ENCODE results near the gene SPEG.
A peak's percentile ranks its signal among the peaks of the same experiment; 100 is the strongest.

SPEG gene

DNA sequence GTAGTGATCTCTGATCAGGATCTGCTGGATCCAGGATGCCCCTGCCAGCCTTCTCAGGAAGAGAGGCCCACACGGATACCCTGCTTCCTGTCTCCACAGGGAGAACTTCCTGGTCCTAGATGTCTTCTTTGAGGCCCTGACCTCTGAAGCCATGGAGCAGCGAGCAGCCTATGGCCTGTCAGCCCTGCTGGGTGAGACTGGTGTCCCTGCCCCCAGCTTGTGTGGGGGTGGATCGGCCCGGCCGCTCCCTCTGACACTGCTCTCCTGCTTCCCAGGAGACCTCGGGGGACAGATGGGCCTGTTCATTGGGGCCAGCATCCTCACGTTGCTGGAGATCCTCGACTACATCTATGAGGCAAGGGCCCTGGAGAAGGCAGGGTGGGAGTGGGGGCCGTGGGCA lies 102.3 kb downstream of the SPEG start:
- FAIRE-seq: no peak

DNA sequence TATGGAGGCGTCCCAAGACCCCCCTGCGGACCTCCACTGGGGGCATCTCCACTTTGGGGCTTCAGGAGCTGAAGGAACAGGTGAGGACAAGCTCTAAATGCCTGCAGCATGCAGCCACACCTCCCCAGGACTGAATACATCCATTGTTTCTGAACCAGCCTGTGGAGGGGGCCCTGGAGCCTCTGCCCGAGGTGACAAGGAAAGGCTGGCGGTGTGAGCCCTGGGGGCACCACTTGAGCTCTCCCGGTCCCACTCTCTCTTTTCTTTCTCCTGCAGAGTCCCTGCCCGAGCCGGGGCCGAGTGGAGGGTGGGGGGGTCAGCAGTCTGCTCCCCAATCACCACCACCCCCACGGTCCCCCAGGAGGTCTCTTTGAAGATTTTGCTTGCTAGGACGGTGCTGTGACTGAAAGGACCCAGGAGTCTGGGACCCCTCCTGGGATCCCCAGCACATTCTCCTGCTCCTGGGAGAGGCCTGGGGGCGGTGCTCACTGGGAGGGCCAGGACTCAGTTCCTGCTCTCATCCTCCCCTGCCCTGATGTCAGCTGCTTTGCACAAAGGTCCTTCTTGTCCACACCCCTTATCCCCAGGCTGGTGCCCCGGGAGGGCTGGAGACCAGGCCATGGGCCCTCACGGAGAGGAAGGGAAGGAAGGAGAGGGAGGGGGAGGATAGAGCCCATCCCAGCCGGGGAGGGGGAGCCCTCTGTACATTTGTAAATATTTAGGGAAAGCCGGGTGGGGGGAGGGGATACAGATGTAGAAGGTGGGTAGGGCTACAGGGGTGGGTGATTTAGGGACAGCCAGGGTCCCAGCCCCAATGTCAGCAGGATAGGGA lies 103.2 kb downstream of the SPEG start:
- FAIRE-seq: no peak

- FAIRE-seq: no peak
Observed at GRCh38 chr2:219538504-219538951, 103.9 kb downstream of the SPEG start.

- no peak for FAIRE-seq
Observed at GRCh38 chr2:219538956-219539788, 104.5 kb downstream of the SPEG start.

DNA sequence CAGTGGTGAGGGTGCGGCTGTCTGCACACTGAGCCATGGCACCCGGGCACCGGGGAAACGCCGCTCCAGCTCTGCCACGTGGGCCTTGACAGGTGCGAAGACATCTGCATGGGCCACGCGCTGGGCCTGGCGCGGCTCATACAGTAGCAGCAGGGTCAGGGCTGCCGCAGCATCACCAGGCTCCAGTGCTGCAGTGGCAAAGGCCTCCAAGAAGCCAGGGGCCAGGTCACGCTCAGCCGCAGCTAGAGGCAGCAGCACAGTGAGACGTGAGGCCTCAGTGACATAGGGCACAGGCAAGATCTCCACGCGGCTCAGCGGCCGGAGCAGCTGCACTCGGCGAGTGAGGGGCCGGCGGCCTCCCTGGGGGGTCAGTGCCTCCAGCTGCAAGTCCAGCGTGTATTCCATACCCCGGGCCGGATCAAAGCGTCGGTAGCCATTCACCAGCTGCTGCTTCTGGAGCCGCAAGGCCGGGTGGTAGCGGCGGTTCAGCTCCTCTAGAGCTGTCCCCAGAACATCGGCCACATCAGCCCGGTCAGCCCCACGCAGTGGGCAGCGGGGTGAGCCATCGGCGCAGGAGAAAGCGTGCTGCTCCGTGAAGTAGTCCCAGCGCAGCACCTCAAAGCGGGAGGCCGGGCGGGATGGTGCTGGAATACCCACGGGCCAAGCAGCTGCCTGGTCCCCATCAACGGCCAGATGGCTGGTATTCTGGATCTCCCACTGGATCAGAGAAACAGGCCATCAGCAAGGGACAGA lies 105.5 kb downstream of the SPEG start:
- no peak for FAIRE-seq

DNA sequence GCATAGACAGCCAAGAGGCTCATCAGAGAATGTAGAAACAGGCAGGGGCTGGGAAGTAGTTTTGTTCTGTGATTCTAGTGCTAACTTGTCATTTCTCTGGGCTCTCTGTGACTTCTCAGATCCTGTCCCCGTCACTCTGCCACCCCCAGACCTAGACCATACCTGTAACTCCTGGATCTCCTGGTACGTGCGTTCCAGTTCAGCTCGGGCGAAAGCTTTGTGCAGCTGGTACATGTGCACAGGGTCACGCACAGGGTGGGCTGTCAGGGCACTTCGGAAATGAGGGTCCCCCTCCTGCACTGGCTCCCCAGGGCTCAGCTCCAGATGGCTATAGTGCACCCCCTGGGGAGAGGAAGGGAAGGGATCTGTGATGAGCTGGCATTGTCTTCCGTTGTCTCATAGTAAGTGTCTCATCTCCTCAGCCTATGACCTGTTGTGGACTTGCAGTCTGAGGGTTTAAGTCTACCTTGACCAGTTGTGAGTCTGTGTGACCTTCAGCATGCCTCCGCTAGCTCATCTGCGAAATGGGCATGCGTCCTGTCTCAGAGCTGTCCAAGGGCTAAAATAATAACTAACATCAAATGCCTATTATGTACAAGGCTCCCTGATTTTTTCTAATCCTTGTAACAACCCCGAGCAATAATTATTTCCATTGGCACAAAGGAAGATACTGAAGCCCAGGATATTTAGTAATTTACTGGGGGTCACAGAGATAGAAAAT lies 106.3 kb downstream of the SPEG start:
- no peak for FAIRE-seq

DNA sequence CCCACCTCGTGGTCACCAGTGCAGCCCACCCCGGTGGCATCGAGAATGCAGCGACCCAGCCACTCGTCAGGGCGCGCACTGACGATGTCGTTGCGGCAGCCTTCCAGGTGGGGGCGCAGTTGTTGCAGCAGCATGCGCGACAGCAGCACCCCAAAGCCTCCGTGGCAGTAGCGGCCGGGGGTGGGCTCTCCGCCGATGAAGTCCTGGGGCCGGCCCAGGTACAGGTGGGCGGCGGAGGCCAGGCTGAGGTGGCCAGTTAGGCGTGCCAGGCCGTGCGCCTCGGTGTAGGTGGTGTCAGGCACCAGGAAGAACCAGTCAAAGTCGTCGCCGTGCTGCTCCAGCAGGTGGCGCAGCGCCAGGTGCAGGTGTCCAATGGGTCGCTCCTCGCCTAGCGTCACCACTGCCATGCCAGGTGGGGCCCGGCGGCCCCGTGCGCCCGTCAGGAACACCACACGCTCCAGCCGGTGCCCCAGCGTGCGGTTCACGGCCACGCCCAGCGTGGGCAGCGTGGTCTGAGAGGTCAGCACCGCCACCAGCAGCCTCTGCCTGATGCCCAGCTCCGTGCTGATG lies 107.1 kb downstream of the SPEG start:
- FAIRE-seq: no peak

- no peak for FAIRE-seq
Observed at GRCh38 chr2:219542931-219543595, 108.4 kb downstream of the SPEG start.

- peak; percentile 49 for FAIRE-seq
Observed at GRCh38 chr2:219543596-219544358, 109.1 kb downstream of the SPEG start, which contains the start of the genes CHPF and TMEM198. Gene CHPF (minus strand): TSS chr2:219543809. CDS start chr2:219543538, 271 bp downstream. Gene TMEM198 (plus strand): TSS chr2:219544028. CDS start chr2:219544728, 700 bp downstream.

DNA sequence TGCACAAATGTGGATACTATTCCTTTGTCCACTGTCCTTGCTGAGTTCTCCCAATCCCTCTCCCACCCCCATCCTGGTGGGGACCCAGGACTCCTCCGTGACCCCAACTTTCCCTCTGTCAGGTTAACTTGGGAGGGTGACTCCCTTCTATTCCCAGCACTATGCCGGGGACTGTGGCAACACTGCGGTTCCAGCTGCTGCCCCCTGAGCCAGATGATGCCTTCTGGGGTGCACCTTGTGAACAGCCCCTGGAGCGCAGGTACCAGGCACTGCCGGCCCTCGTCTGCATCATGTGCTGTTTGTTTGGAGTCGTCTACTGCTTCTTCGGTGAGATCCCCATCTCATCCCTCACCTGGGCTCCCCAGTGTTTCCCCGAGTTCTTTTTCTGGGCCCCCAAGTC lies 109.9 kb downstream of the SPEG start:
- no peak for FAIRE-seq

- no peak for FAIRE-seq
Observed at GRCh38 chr2:219545295-219545942, 110.8 kb downstream of the SPEG start.

DNA sequence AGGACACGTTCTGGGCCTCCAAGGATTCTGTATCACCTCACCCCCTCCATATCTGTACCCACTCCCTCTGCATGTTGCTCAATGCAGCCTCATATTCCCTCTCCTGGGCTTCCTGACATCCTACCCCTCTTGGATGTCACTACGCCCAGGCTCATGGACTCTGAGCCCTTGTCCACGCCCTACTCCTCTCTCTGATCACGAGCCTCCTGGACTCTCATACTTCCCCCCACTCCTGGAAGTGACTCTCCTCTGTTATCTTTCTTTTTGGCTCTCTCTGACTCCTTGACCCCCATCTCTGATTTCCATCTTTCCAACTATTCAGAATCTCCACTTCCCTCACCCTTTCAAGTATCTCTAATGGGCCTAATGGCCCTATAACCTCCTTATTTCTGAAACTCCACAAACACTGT lies 111.3 kb downstream of the SPEG start:
- no peak for FAIRE-seq

GRCh38 chr2:219547621-219548020 lies 113.0 kb downstream of the SPEG start:
- FAIRE-seq: no peak

Data from islet of Langerhans (tissue), 1 donor.